Fibroblast of skin of right quadriceps (primary cell): ENCODE results near the gene FCMR.

Experiments
- DNase-seq: peaks from one replicate; pipeline ENCODE4 v3.0.0-alpha.2; 2013

FCMR gene

DNA sequence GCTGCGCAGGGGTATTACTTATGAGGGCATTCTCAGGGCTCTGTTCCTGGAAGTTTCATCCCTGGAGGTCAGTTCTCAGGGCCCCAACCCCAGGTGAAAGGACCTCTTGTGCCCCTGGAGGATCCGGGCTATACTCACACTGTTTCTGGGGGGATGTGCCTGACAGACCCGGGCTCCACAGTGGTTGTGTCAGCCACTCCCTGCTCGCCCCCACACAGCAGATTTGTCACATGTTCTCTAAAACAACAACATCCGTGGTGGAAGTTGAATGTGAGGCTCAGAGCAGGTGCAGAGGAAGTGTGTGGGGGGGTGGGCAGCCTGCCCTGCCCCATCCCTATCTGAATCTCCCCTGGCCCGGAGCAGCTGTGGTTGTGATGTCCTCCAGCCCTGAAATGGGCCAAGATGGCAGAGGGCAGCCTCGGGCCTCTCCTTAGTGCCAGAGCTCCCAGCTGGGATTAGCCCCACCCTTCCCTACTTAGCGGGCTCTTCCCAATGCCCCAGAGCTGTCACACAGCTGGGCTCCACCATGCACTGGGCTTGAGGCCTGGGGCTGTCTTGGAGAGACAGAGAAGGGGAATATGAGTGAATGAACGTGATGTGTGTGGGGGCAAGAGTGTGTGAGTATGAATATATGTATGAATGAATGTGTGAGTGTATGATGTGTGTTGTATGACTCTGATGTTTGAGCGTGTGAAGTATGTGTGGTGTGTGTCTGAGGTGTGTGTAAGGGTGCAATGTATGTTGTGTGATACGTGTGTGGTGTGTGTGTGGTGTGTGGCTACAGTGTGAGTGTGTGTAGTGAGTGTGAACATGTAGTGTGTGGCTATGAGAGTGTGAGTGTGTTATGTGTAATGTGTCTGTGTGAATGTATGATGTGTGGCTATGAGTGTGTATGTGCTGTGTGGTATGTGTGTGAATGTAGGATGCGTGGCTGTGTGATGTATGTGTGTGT lies 1.5 kb upstream of the FCMR start:
- DNase-seq, result no peak

DNA sequence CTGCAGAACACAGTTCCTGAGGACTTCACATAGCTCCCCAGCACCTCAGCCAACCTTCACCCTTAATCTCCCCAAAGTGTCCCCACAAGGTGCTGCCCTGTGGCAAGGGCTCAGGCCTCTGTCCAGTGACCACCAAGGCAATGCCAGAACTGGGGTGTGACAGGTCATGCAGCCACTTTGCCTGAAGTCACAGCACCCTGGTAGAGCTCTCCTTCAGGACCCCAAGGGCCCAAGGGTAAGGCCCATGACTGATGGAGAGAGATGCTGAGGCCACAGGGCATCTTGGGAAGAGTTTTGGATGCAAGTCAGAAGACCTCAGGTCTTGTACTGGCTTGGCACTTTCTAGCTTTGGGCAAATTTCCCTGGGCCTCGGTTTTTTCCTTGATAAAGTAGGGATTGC lies 783 bp upstream of the FCMR start:
- no peak for DNase-seq

DNA sequence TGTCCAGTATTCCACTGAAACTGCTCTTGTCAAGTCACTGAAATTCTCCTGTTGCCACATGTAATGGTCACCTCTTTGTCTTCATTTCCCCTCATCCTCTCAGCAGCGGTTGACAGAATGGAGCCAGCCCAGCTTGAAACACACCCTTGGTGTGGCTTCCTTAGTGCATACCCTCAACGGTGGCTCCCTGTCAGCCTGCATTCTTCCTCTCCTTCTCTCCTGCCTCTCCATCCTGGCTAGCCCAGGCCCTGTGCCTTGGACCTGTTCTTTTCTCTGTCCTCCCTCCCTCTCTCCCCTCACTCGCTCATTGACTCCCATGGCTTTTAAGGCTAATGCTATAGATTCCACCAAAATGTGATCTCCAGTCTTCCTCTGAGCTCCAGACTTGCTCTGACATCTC lies 3.7 kb downstream of the FCMR start:
- no peak for DNase-seq

DNA sequence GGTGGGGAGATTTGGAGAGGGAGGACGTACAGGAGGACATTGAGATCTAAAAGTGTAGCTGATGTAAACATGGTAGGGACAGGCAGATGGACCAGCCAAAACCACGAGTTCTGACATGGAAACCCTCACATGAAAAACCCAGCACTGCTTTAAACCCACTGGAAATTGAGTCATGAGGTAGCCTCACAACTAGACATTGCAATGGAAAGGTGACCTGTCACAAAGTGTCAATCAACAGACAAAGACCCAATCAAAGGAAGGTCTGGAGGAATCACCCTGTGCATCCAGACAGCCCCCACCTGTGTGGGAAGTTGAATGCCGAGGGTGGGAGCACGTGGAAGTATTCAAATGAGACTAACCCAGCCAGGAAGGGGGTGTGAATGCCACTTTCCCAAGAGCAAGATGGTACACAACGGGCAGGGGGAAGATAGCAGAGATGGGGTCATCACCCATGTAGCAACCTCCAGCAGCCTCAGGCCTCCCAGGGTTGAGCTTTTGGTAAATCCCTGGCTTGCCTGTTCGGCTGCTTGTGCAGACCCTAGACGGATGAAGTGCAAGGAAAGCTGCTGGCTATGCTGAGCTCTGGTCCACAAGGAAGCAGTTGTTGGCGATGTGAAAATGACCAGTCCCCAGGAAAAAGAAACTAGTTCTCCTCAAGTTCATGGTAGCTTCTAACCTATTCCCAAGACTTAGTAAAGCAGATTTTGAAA lies 5.6 kb downstream of the FCMR start:
- DNase-seq, result no peak

DNA sequence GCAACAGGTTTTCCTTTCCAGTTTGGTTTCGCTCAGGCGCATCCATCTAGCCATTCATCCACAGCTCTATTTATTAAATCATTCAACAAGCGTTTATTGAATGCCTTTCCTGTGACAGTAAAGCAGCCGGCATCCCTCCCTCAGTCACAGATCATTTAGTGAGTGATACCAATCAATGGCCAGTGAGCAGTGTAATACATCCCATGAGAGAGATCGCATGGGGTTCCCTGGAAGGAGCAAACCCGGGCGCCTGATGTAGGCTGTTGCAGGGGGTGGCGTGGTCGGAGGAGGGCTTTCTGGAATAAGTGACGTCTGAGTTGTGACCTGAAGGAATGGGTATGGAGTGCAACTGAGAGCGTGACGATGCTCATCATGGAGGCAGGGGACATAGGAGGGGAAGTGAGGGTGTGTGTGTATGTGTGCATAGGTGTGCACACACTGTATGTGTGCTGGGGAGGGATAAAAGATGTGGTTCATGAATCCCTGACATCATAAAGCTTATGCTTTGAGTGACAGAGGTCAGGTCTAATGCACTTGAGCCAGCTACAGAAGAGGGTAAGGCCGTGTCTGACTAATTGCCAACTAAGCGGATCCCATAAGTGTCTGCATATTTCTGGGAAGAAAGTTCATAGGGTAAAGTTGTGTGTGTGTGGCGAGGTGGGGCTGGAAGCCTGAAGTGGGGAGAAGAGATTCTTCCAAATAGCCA lies 6.6 kb downstream of the FCMR start:
- DNase-seq, result no peak

DNA sequence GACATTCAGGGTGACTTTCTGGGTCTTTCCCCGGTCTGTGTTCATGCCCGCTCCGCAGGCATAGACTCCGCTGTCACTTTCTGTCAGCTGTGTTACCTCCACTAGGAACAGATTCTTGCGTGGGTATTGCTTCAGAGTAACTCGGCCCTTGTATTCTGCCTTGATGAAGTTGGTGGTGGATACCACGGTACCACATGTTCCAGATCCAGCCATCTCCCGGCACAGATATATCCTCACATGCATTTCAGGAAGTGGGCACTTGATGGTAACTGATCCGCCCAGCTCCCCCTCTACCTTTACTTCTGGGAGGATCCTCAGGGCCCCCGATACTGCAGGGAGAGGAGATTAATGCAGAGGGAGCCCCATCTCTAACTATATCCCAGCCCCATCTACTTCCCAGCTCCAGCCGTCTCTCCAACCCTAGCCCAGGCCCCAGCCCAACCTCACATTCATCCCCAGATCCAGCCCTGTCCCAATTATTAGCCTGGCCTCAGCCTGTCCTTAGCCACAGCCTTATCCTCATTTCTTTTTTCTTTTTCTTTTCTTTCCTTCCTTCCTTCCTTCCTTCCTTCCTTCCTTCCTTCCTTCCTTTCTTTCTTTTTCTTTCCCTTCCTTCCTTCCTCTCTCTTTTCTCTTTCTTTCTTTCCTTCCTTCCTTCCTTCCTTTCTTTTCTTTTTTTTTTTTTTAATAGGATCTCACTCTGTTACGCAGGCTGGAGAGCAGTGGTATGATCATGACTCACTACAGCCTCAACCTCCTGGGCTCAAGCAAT lies 7.8 kb downstream of the FCMR start:
- DNase-seq, result no peak

DNA sequence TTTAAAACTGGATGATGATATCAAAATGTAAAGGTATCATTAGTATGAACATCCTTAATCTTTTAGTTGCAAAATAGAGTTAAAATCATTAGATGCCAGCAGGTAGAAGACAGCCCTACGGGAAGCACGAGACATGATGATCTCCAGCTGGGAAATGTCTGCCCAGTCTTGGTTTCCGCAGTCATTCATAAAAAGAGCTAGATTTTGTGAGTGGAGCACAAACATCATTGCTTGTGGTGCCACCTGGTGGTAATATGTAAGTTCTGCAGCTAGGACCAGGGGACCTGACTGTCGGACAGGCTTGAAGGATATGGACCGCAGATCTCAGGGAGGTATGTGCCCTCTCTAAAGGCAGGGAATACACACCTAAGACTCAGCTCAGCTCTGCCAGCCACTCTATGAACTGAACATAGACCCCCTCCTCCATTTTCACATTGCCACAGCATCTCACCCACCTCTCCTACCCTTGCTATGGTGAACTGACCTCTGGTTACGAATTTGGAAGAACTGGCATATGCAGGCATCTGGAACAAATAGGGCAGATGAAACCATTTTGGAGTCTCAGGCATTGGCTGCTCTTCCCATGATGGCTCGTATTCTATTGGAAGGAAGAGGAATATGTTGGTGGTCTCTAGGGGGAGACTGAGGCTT lies 9.2 kb downstream of the FCMR start:
- peak; percentile 71 for DNase-seq

DNA sequence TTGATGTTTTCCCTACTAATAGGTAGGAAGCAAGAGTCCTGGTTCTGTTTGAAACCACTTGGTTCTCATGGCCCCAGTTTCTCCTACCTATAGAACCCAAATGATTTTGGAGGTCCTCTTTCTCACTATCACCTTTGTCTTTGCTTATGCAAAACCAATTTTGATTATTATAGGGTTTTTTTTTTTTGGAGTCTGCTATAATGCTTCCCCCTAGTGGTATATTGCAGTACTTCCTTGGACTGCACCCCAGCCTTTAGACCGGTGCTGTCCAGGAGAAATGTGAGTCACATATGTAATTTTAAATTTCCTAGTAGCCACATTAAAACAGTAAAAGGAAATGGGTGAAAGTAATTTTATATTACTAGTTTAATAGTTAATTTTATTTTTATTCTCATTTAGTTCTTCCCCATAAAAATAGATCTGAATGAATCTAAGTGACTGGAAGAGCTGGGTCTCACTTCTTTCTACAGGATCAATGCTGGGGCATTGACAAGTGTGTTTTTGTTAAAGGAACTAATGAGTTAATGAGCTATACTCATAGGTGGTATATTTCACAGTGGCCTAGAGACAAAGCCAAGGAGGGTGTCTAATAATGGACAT lies 10.6 kb downstream of the FCMR start:
- peak; percentile 68 for DNase-seq

DNA sequence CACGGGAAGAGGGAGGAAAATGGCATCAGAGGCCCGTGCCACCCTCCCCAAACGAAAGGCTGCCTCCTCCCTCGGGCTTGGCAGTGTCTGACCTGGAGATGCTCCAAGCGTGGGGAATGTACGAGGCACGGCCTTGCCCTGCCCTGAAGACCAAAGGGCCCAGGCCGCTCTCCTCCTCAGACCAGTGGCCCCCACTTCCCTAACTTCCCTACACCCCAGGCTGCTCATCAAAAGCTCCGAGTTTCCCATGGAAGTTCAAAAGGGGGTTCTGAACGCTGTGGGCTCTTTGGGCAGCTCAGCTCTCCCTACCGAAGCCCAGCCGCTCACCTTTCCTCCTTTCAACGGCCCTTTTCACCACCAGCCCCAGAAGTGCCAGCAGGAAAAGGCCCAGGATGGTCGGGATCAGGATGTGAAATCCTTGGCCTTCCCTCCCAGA lies 11.8 kb downstream of the FCMR start:
- DNase-seq, result no peak

DNA sequence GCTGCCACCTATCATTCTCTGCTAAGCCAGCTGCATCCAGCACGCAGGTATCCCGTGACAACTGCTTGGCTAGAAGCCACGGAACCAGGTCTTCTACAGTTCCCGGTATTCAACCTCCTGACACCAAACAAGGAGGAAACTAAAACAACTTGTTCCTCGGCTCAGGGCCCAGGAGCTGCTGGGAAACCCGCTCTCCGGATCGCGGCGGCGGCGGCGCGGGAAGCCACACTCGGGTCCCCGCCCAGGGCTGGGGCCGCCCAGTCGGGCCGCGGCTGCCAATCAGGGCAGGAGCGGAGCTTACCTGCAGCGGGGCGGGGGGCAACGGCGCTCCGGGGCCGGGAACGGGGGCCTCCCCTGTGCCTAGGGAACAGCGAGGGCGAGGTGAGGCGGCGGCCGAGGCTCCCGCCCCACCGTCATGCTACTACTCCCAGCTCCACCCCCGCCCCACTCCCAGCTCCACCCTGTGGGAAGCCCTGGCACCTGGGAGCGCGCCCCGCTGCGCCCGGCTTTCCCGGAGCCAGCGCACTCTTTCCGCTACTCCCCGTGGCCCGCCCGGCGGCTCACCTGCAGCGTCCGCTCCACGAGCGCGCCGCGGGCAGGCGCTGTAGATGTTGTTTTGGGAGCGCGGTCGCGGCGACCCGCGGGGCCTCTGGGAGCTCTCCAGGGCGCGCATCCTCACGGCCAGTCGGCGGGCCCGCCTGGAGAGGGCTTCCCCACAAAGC lies 12.4 kb downstream of the FCMR start:
- no peak for DNase-seq

DNA sequence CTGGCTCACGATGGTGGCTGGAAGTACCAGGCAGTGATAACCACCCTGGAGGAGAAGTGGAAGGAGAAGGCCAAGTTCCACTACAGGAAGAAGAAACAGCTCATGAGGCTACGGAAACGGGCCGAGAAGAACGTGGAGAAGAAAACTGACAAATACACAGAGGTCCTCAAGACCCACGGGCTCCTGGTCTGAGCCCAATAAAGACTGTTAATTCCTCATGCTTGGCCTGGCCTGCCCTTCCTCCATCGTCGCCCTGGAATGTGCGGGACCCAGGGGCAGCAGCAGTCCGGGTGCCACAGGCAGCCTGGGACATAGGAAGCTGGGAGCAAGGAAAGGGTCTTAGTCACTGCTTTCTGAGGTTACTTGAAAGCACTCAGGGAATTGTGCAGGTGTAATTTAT lies 13.7 kb downstream of the FCMR start:
- DNase-seq, result no peak

DNA sequence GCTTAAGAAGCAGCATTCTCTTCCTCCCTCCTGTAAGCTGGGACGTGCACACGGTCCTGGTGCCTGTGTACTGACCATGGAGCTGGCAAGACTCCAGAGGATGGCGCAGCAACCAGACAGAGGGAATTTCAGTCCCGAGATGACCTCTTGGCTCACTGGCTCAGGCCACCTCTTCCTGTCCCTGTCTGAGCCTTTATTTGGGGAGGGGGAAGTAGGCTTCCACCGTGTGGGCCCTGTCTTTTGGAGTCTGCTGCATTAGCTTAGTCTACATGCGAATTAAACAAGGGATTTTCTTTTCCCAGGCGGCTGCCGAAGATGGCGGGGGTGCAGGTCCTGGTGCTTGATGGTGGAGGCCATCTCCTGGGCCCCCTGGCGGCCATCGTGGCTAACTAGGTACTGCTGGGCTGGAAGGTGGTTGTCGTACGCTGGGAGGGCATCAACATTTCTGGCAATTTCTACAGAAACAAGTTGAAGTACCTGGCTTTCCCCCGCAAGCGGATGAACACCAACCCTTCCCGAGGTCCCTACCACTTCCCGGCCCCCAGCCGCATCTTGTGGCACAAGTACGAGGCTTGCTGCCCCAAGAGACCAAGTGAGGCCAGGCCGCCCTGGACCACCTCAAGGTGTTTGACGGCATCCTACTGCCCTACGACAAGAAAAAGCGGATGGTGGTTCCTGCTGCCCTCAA lies 14.3 kb downstream of the FCMR start:
- DNase-seq, result no peak

DNA sequence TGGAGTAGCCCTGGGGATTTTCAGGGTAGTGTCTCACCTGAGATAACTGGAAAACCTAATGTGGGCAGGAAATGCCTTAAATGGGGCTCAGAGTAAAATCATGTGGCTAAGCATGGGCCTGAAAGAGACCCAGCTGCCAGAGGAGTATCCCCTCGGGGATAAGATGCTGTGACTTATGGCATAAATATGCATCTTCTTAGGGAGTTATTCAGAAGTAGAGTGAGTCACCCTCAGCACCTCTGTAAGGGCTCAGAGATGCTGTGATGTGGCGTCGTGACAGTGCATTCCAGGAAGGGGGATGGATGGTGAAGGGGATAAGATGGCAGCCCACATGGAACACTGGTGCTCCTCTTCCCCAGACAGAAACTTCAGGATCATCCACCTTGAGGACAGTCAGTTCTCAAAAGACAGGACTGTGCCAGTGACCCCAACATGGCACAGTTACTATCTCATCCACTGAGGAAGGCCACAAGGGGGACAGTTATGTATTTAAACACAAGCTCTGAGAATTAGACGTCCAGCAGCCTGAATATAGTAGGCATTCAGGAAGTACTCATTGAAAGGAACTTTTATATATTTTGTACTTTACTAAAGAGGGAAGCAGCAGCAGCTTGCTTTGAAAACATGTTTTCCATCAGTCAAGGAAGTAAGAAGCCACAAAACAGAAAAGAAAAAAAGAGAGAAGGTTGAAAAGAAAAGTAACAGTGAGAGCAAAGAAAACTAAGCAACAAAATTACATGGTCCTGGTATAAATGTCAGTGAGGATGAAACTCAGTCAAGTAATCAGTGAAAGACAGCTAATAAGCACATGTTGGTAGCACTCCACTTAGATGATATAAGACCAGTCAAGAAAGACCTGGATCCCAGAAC lies 16.2 kb downstream of the FCMR start:
- DNase-seq, result peak; percentile 98

DNA sequence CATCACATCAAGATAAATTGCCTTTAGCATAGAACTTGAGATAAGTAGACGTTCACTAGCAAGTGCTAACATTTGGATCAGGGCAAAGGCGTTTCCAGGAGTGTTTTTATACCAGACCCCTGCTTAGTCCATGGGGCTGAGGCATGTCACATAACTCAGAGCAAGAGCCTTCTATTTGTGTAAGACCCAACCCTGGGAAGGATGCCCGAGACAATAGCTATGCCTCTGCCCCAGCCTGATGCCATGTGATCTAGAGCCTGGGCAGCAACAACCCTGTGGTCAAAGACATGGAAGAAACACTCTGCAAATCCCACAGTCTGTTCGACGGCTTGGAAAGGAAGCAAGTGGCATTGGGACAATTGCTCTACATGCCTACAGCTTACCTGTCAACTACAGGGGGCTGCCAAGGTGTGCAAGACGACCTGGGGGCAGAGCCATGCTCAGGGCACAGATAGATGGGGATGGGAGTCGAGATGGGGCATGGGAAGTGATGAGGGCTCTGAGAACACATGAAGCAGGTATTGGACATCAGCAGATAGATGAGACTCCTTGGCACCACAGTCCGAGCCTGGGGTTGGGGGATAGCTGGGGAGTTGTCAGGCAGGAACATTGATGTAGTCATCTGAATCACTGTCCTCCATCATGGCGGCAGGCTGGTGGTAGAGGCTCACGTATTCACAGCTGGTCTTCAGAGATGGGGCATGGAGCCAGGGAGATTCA lies 17.2 kb downstream of the FCMR start:
- DNase-seq, result no peak

DNA sequence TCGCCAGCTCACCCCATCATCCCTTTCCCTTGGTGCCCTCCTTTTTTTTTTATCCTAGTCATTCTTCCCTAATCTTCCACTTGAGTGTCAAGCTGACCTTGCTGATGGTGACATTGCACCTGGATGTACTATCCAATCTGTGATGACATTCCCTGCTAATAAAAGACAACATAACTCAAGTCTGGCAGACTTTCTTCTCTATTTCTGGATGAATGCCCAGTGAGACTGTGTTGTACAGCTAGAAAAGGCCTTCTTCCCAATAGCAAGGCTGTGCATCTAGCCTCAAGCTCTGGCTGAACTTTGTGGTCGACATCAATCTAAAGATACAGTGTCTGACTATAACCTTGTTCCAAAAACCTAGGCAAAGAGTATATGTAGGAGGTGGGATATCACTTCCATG lies 18.1 kb downstream of the FCMR start:
- DNase-seq, result peak; percentile 41

DNA sequence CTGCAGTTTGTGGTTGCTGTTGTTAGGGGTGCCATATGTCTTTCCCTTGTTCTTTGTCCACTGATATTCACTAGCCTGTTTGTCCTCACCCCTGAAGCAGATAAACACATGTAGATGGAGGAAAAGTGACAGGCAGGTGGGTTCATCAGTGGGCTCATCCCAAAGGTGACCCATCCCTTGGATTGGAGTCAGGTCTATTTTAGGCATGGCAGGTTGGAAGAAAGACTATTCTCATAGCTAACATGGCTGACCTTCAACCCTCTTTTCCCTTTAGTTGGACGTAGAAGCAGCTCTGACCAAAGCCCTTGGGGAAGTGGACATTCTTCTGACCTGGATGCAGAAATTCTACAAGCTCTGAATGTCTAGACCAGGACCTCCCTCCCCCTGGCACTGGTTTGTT lies 19.0 kb downstream of the FCMR start:
- no peak for DNase-seq

DNA sequence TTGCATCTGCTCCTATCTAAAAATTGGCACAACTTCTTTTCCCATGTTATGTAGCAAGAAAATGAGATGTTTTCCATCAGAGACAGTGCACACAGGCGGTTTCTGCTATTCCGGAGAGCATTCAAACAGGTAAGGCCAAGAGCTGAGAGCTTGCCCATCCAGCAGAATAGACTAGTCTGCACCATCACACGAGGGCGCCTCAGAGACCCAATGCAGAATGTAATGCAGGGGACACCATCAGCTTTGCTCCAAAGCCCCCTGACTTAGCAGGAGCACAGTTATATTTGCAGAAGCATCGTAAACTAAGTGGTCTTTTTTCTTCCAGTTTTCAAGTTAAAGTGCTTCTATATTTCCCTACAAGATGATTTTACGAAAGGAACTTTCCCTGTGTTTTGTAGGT lies 19.8 kb downstream of the FCMR start:
- DNase-seq, result no peak

DNA sequence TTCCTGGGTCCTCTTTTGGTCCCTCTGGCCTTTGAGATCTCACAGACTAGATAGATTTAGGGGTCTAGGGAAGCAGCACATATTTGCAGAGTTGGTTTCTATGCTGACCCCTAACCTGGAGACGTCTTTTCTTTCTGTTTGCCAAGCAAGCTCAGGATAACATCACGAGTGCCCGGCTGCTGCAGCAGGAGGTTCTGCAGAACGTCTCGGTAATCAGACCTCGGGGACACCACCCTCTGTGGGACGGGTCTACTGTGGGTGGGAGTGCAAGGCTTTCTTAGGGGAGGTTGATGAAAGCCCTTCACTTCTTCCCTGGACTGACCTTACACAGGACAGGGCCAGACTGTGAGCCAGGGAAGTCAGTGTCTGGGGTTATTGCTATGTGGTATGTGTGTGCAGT lies 21.6 kb downstream of the FCMR start:
- no peak for DNase-seq

DNA sequence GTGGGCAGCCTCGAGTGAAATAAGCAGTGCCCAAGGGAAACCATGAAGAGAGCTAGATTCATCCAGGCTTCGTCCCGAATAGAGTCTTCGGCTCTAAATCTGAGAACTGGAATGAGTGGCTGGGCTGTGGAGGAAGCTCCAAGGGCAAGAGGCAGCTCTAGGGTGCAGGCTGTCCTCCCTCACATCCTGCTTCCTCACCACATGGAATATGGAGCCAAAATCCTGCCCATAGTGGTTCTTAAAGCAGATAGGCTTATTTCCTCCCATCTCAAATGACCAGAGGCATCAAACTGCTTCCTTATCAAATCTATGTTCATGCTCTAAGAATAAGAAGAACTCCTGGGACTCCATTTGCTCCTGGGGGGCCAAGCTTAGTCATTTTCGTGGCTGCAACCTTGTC lies 22.0 kb downstream of the FCMR start:
- no peak for DNase-seq
